Cortex of kidney (tissue), 1 donor: ENCODE data around the gene ALKBH3.

ENCODE experiments used
- DNase-seq: peaks from one replicate; lab custom pipeline; 2025; lab: John Stamatoyannopoulos, UW

ALKBH3 gene

DNA sequence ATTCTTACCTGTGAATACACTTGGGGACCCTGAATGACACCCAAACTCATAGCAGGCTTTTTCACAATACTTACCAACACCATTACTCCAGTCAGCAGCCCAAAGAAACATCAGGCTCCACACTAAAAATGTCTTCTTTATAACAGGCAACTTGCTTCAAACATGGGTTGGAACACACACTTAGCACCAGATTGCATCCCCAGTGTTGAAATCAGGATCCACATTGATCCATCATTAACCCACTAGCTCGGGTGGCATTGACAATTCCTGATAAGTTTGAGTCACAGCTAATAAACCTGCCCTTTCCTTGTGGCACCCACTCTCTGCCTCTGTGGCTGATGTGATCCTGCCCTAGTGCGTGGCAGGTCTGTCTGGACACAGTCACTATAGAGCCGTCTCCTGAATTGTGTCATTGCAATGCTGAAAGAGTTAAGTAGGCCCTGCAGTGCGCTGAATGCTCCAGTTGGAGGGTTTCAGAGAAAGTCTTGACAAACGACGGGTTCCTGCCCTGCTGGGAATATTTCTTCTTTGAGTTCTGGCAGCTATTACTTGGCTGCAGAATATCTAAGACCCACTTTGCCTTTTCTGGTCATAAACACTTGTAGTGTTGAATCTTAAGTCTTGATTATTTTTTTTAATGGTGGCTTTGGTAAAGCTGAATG lies 42.2 kb downstream of the ALKBH3 start:
- DNase-seq, result no peak

DNA sequence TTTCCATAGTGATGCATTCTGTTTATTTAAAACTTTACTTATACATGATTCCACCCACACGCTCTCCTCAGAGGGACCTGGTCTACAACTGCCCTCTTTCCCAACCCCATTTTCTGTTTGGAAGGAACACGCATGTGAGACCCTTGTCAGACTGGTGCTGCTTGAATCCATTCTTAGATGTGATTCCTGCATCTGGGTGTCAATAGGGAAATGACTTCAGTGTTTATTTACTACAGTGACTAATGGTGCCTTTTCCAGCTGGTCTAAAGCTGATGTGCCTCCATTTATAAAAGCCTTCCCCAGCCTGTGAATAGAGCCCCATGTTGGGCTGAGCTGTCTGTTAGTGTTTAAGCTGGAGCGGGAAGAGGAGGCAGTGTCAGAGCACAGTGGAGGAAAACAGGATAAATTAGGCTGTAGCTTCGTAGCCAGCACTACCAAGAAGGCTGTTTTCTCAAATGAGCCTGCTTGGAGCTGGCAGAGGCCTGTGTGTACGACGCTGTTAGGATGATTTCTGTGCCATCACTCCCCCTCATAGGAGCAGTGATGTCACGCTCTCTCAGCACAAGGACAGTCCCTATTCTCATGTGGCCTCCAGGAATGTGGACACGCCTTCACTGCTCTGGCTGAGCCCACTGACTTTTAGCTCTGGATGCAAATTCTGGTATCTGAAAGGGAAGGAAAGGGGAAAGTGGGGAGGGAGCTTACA lies 42.9 kb downstream of the ALKBH3 start:
- no peak for DNase-seq

DNA sequence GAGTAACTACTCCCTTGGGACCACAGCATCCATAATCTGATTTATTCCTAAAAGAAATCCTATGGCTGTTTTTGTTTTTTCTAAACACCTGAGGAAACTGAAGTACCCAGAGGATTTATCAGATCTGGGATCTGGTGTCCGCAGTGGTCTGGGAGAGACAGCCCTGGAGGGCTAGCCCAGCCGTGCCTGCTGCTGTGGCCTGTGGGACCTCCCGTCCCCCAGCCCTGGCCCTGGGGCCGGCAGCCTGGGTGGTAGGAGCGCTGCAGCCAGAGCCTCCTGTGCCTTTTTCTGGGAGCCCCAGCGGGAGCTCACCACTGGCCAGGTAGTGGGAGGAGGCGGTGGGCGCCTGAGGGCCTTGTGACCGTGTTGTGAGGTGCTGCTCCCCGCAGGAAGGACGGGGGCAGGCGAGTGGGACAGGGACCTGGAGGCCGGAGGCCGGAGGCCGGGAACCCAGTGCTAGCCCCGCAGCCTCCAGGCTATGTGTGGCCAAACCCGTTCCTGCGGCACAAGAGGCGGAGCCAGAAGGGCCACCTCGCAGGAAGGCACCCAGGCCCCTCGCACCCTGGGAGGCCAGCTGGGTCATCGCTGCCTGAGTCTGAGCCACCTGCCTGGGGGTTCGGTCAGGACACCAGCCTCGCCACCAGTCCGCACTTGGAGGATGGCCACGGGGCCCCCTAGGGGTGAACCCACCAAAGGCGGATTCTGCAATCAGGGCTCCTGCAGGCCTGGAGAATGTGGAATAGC lies 43.7 kb downstream of the ALKBH3 start:
- no peak for DNase-seq

DNA sequence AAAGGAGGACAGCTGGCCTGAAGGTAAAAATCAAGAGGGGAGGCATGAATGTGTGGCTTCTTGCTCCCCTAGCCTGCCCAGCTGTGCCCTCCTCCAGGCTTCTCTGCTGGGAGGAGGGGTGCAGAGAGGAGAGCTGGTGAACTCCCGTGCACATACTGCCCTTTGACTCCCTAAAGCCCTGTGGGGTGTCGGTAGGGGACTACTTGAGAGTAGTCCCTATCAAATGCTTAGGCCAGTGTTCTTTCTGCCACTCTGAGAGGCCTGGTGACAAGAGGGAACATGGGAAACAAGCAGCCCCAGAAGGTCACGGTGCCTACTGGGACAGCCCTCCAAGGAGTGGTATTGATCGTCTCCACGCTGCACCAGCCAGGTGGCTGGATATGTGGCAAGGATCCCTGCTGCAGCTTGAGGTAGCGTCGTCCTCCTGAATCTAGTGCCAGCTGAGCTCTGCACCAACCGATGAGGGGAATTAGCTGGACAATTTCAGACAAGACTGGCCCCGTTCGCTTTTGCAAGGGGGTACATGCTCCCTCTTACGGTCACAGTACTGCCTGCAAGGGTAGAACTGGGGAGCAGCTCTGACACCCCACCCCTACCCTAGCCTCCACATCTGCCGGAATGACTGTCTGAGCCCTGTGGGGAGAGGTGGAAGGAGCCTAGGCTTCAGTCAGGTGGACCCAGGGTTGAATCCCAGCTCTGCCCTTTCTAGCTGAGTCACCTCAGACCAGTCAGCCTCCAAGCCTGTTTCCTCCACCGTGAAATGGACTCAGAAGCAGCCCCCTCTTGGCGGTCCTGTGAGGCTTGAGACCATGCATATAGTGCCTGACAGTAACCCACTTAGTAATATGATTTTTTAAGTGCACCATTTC lies 44.7 kb downstream of the ALKBH3 start:
- DNase-seq, result no peak

DNA sequence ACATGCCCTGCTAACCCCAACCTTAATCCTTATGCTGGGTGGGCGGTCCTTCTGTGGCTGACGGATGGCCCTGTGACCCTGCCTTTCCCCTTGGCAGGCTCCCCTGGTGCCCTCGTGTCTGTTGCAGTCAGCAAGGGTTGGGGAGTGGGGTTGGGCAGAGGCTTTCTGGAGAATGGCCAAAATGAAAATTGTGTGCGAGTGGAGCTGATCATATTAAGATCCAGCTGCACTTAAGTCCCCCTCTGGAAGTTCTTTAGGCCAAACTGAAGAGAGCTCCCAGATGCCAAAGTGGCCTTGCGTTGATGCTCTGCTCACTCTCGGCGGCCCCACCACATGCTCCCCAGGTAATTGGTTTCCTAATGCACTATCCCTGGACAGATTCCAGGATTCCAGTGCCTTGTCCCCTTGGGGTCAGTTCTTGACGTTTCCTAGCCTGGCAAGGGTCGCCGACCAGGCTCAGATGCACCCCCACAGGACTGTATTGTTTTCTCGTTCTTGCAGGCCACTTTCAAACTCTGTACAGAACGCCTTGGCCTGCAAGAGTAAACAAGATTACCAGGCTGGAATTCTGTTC lies 45.4 kb downstream of the ALKBH3 start:
- no peak for DNase-seq

DNA sequence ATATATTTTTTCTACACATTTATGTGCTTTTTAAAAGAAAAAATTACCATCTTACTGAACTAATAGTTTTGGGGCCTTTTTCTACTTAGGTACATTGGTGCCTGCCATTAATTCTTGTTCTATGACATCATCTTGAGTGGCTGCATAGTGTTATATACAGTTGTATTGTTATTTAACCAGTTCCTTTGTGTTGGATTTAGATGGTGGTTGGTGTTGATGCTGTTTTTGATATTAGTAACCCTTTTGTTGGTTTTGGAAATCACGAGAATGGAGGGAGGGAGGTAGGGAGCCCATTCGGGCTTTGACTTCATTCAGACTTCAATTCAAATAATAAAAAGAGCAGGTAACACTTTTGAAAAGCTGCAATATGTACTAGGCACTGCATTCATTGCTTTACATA lies 46.4 kb downstream of the ALKBH3 start:
- DNase-seq, result no peak

DNA sequence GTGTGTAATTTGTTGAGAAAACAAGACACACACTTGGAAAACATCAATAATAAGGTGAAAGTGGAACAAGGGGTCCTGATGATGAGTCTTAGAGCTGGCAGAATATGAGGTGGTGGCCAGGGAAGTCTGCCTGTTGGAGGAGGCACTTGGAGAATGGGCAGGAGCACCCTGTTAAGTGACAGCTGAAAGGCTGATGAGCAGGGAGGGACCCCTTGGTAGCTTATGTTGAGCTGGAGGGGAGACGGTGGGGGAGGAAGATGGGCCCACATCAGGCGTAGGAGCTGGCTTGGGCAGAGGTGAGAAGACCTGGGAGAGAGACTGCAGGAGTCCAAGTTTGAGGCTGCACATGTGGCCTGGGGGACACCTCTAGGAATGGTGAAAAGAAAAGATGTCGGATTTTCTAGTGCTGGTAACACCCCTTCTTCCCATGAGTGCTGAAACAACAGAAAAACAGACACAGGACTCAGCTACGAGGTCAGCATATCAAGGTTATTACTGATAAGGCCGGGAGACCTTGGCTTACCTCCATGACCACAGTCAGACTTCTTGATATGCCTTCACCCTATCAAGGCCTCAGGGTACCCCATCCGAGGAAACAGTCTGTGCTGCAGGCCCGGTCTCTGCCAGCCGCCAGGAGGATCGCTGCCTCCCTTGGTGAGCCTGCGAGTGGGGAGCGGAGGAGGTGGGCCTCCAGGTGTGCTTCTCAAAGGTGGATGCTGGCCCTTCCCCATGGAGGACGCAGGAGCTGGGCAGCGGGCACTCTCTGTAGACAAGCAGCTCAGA lies 47.5 kb downstream of the ALKBH3 start:
- DNase-seq, result no peak

DNA sequence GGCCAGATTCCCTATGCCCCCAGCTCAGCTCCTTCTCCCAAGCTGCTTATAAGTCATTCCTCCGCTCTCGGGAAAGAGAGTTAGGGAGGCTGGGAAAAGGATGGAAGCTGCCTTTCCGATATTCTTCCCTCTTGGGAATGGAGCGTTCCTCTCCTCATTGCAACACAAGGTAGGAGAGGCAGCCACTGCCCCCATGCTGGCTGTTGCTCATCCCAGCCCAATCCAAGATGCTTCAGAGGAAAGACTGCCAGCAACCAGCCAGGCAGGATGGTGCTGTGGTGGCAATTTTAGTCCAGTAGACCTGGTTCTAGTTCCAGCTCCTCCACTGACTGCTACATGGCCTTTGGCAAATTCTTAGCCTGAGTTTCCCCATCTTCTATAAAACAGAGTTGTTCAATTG lies 48.1 kb downstream of the ALKBH3 start:
- no peak for DNase-seq

DNA sequence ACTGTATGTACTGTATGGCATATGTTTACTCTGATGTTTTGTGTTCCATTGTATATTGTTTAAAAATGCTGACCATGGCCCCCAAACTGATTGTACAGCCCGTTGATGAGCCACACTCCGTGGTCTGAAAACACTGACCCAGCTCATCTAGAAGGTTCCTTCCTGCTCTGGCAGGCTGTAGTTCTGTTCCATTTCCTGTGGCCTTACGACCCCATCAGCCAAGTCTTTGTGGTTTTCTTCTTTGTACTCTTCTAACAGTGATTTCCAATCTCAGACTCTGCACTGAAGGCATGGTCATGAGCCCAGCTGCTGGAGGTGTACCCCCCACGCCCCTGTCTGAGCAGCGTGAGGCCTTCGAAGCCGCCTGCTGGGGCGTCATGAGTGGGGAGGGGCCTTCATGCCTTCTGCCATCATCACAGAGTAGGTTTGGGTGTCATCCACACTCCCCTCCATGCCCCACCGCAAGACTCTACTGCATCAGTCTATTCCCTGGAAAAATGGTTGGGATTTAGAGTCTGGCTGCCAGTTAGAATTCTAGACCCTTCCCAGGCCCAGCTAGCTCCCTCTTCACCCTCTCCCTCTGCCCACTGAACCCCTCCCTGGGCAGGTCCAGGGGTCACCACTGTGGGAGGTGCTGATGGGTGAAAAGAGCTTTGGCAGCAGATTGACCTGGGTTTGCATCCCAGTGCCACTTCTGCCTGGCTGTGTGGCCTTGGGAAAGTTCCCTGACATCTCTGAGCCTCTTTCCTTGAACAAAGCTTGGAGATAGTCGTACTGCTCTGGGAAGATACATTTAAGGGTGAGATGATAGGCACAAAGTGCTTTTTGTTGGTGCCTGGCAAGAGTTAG lies 50.5 kb downstream of the ALKBH3 start:
- no peak for DNase-seq

DNA sequence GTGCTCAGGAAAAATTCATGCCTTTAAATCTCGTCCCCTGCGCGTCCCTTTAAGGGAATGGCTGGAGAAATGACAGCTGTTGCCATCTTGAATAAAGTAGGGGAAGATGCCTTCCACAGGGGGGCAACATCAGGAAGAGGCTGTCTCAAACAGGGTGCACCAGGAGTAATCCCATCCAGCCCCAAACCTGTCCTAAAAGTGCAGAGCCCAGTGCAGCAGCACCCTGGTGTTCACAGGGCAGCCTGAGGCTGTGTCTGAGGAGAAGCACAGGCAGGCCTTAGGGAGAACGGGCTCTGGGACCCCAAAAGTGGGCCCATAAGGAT lies 51.0 kb downstream of the ALKBH3 start:
- no peak for DNase-seq

DNA sequence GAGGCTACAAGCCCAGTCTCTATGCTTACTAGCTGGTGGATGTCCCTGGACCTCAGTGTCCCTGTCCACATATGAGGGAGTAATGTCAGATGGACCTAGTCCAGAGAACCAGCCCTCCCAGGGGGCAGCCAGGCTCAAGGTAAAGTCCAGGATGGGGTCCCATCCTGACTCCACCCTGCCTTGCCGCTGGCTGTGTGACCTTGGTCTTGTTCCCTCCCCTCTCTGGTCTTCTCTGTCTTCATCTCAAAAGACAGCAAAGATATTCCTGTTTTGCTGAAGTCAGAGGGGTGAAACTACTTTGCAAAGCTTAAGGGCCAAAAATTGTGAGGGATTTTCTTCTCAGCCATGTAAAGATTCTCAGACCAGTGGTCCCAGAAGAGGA lies 52.6 kb downstream of the ALKBH3 start:
- DNase-seq, result no peak

DNA sequence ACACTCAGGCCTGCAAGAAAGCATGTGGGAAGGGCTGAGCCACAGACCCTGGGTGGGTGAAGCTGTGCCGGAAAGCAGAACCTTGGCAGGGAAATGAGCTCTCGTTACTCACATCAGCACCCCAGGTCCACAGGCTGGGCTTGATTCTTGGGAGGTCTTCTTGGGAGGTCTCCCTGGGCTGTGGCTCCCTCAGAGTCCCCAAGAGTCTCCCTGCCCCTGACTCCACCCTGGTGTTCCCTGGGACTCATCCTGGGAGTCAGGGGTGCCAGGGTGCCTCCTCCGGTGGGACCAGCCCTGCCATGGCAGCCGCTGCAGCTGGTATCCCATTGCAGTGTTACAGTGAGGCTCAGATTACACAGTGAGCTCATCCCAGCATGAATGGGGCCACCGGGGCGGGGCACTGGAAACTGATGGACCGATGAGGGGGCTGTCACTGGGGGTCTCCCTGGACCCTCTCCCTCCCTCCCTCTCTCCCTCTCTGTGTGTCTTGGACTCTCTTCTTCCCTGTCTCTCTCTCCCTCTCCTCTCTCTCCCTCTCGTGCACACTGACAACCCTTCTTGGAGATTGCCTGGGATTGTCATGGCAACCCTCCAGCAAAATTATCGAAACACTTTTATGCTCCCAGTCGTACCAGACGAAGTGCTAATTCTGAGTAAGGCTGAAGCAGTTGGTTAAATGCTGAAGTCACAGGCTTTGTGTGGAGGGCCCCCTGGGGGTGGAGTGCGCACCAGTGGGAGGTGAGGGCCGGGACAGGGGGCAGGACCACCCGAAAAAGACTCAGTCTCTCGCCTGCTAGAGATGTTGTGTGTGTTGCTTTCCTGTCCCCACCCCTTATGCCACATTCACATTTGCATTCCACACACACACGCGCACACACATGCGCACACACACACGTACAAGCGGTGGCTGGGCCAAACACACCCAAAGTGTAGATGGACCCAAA lies 53.2 kb downstream of the ALKBH3 start:
- no peak for DNase-seq

DNA sequence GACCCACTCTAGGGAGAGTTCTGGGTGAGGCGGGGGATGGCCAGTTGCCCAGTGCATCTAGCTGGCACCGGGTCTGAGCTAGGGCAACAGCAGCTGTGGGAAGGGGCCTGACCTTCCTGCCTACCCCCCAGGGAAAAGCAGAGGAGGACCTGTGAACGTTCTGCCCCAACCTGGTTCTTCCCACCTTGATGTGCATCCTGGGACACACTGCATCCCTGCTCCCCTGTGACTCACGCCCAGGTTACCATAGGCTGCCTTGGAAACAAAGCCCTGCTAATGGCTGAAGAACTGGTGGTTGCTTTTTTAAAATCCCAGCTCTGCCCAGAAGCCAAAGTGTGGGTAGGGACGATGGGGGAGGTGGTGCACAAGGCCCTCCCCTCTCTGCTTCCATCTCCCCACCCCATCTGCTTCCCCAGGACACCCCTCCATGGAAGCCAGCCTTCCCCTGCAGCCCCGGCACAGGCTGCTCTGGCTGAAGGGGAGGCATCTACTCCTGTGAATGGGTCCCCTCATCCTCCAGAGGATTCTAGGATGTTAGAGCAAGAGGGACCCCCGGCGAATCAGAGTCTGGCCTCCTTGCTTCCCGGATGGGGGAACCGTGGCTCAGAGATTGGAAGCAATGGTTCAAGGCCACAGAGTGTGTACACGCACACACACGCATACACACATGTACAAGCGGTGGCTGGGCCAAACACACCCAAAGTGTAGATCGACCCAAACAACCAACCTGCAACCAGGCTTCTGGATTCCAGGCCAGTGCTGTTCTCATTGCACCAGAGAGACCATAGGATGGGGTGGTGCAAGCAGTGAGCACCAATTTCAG lies 54.2 kb downstream of the ALKBH3 start:
- DNase-seq, result no peak

DNA sequence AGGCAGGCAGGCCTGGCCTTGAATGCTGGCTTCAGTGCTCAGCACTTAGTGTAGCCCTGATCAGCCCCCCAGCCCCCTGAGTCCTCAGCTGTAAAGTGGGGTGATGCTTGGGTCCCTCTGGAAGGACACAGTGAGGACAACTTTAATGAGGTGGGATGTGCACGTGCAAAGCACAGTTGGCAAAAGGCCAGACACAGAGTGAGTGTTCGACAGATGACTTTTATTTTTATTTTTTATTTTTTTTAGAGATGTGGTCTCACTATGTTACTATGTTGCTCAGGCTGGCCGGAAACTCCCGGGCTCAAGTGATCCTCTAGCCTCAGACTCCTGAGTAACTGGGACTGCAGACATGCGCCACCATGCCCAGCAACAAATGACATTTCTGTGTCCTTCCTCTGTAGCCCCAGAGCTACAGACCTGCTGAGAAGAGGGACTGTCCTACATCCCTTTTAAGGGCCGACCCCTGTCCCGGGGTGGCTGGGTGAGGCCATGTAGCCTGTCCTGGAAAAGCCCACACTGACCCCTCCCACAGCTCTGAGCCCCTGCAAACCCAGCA lies 54.9 kb downstream of the ALKBH3 start:
- DNase-seq, result no peak

DNA sequence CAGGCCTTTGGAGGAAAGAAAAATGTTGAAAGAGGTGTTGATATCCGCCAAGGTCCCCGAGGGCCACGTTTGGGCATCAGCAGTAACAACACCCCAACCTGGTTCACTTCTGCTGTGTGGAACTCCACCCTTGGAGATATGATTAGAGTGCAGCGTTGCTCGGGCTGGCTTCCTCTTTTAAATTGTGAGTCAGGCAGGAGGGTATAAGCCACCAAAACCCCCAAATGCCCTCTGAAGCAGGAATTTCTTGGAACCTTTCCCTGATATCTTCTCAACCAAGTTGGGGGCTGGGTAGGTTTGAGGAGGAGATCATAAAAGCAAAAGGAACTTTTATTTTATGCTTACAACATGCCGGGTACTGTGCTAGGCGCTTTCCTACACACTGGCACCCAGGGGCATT lies 55.4 kb downstream of the ALKBH3 start:
- DNase-seq, result no peak

DNA sequence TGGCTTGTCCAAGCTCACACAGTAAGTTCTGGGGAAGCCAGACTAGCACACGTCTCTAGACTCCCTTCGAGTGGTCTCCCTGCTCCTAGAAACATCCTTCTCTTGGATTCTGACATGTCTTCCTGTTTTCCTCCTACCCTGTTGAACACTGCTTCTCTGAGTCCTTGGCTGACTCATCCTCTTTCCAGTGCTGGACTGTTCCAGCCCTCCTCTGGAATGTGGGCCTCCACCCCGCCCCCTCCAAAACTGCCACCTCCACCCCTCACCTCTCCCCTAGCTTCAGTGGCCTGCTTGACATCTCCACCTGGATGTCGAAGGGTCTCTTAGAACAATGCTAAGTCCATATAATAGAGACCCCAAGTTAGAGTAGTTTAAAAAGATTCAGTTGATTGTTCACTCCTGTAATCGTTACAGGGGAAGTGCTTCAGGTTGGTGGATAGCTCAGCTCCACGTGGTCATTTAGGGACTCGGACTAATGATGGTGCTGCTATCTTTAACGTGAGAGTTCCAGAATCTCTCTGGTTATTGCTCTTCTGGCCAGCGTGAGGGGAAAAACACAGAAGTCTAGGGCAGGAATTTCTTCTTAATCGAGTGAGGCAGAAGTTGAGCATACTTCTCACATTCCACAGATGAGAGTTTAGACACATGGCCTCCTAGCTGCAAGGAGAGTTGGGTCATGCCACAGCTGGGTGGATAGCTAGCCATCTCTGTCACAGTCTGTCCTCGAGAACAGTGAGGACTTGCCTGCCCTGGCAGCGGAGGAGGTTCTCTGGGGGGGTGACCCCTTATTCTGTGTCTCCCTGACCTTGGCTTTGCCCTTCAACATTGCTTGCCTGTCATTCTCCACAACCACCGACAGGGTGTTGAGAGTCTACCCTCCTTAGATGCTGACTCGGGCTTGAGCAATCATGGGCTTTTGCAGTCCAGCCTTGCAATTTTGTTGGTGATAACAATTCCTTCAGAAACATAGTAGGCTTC lies 57.1 kb downstream of the ALKBH3 start:
- no peak for DNase-seq
